Heart left ventricle (tissue), 13 donors: Measurements from ENCODE around the gene UBXN7.

Source experiments
- POLR2A ChIP-seq, 2 donors: fragments of 450-650 bp; IDR thresholded peaks; one replicate each; pipeline ENCODE4 v1.6.1; 2017; ENCODE audit warnings: antibody characterized with exemption in 2 of 2, mild to moderate bottlenecking in 2 of 2, moderate library complexity in 2 of 2
- TF ChIP-seq, protein P1 (sequence below), 12 donors: fragments of 200-600 bp; sonication (generic) in 4 of 12; IDR thresholded peaks; one replicate each; pipeline versions ENCODE4 v1.5.0 to v1.8.0; 2018 to 2022; ENCODE audit warnings: antibody characterized with exemption in 12 of 12, mild to moderate bottlenecking in 5 of 12
- donor health status: ischemic (EF 13 %, LVEDD 7.1; RV severe dilation, severe dysfunction).
- donor health status: DM: no; HTN: yes; CAD: no.
- donor health status: DM: no; HTN: no; CAD: no.
- donor health status: ischemic (EF 25% LVEDD 6.9; RV normal size, moderate dysfunction).
- donor health status: ischemic (EF 25% LVEDD 5.7; RV mildly dilated, moderate dysfunction).
- donor health status: ischemic (EF 35%, LVEDD 5.7; RV mildly dilated, moderate dysfunction).
- donor health status: nonischemic (EF 11% LVEDD 7.7; RV severe dilation, severe dysfunction).
- donor health status: DM: yes; HTN: yes; CAD: no.
- donor health status: PGD.
- donor health status: ischemic (EF 29% LVEDD 5.4; RV normal size, mild dysfunction).
- donor health status: nonischemic (EF 23%, LVEDD 6.1; RV moderate dilation, normal function).

DNA sequence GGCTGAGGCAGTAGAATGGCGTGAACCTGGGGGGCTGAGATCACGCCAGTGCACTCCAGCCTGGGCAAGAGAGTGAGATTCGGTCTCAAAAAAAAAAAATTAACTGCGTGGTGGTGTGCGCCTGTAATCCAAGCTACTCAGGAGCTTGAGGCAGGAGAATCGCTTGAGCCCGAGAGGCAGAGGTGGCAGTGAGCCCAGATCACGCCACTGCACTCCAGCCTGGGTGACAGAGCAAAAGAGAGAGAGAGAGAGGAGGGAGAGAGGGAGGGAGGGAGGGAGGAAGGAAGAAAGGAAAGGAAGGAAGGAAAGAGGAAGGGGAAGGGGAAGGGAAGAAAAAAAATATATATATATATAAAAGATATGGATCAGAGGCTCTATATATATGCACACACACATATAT is 100.1 kb downstream of the UBXN7 start:
- TF ChIP-seq, protein P1, sequence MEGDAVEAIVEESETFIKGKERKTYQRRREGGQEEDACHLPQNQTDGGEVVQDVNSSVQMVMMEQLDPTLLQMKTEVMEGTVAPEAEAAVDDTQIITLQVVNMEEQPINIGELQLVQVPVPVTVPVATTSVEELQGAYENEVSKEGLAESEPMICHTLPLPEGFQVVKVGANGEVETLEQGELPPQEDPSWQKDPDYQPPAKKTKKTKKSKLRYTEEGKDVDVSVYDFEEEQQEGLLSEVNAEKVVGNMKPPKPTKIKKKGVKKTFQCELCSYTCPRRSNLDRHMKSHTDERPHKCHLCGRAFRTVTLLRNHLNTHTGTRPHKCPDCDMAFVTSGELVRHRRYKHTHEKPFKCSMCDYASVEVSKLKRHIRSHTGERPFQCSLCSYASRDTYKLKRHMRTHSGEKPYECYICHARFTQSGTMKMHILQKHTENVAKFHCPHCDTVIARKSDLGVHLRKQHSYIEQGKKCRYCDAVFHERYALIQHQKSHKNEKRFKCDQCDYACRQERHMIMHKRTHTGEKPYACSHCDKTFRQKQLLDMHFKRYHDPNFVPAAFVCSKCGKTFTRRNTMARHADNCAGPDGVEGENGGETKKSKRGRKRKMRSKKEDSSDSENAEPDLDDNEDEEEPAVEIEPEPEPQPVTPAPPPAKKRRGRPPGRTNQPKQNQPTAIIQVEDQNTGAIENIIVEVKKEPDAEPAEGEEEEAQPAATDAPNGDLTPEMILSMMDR (IDR thresholded peaks at IDR 0.05): no peak
- TF ChIP-seq POLR2A (IDR thresholded peaks at IDR 0.05): no peak
